GM21528 (cell line): ENCODE data around the gene TRIO.

Experiments used
- ATAC-seq: cut with Tn5 transposase; IDR thresholded peaks from one replicate; pipeline ENCODE4 v1.9.1; 2021; ENCODE audit warnings: mild to moderate bottlenecking, moderate library complexity; ENCODE audit not compliant: unreplicated experiment, low FRiP score

TRIO gene

DNA sequence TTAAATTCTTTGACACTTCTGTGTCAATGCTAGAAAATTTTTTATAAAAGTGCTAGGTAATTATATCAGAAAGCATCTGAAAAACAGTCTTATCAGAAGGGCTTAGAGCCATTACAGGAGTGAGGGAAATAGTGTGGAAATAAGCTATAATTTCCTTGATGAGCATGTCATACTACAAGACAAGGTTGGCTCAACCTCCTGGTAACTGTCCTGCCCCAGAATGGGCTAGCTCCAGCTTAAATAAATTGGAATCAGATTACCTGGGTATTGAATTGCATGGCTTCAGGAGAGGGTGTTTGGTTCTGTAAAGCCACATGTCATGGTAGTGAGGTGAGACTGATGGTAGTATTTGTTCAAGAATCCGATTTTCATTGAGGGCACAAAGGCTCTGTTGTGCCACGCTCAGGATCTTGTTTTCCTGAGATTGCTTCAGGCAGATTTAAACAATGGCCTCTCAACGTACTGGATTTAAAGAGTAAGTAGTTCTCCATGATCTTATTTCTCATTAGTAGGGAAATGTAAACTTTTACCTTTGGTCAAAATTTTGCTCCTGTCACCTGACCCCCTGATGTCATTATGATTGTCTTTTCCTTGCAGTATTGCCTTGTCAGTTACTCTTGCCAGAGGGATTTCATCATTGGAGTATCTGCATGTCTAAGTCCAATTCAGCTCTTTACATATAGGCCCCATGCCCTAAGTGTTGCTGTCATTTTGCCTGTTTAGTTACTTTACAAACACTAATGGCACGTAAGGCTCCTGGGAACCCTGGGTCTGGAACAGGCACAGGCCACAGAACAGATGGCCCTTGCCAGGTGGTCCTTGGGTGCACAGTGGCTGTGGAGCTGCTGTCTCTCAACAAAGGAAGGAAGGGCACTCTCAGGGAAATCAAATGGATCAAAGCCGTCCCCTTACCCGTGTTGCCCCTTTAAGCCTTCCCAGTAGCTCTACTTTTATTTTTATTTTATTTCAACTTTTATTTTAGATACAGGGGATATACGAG, 21.3 kb downstream of the TRIO start:
- no peak for ATAC-seq

GRCh38 chr5:14165375-14166106, 22.4 kb downstream of the TRIO start:
- no peak for ATAC-seq

DNA sequence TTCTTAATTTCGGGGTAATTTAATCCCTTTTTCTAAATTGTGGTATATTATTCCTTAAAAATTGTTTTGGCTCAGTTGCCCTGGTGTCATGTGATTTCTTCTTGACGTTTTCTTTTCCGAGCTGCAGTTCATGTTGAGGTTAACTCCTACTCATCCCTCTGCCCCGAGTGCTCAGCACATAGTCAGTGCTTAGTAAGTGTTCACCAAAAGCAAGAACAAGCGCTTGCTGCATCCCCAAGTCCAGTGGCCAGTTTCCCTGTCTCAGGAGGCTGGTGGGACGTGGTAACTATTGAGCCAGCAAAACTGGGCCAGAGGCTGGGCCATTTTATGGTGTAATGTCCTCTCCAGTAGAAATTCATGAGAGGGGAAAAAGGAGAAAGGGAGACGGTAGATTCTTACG, 23.3 kb downstream of the TRIO start:
- no peak for ATAC-seq

GRCh38 chr5:14167211-14167845, 24.2 kb downstream of the TRIO start:
- ATAC-seq = peak; percentile 26

DNA sequence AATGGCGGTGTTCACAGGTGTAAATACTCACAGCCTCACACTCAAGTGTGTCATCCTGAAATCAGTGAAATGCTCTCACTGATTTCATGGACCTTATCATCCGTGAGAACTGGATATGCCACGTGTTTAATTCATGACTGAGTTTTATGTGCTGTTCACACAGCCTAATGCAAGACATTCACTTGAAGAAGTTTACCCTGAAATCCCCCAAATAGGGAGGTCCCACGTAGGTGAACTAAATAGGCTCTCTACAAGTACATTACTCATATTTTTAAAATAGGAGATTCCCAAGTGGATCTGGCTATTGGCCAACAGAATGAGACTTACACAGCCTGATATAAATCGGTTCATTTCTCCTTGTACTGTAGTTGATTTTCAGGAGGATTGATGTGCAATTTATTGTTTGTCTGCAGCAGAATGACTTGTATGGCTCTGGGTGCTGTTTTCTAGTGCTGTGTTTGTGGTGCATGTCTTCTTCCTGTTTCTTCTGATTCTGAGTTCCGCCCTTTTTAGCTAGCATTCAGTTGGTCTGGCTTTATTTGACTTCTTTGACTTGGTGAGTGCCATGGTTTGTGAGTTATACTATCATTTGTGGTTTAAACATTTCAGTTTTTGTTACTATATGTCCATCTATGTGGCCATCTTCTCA, 25.1 kb downstream of the TRIO start:
- peak; percentile 40 for ATAC-seq

DNA sequence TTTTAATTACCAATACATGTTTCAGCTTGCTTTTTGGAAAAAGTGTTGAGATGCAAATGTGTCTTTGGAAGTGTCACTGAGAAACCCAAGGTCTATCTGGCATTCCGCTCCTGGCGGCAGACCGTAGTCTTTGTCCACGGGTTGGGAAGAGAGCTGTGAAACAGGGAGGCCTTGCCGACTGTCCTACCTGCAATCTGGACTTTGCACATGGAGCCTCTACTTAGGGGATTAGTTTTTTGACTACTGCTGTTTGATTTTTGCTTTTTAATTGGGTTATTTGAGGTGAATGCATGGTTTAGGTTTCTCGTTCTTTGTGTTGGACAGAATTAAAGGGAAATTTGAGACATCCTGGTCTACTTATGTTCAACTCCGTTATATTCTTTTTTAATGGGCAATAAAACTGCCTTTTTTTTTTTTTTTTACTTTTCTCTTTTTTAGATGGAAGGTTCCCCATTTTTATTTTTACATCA, 25.7 kb downstream of the TRIO start:
- ATAC-seq = no peak

DNA sequence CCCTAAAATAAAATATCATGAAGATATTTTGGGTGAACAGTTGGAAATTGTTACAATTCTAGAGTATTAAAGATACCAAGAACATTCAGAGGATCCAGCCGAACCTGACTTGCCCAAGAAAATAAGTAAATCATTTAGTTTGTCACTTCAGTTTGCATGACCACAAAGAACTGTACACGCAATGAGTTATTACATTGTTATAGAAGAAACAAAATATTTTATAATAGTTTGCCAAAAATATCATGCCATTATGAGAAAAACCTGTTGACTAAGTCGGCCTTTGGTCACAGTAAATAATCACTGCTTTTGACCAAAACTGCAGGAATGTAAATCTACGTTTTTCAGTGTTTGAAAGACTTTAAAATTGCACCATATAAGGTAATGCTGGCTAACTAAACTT, 27.9 kb downstream of the TRIO start:
- ATAC-seq = no peak

GRCh38 chr5:14171621-14172020, 28.5 kb downstream of the TRIO start:
- no peak for ATAC-seq

- peak; percentile 57 for ATAC-seq
Observed at GRCh38 chr5:14172149-14172795, 29.1 kb downstream of the TRIO start.

DNA sequence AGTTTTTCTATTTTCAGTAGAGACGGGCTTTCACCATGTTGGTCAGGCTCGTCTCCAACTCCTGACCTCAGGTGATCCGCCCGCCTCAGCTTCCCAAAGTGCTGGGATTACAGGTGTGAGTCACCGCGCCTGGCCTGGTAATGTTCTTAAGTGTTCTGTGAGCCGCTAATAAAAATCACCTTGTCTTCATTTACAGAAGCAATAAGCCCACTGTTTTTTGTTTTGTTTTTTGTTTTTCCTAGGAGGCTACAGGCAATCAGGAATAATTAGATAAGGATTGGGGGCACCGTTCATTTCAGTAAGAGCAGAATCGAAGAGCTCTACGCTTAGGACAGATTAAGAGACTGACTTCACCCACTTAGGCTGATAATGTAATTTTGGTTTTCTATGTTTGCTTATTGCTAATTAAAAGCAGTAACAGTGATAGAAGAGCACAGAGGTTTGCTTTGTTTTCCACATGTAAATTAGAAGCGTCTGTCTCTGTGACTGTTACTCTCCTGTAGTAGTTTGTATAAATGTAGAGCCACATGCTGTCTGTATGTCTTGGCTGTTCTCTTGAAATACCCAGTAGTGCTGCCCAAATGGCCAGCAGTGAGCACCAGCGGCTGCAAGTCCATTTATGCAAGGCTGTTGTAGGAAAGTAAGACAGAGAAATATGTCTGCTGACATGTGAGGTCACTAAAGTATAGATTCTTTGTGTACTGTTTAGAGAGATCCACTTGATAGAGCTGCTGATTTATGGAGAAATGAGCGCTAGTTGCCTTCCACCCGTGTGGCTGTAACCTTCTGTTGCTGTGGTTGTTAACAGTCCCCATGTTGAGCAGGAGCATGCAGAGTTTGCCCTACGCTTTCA, 30.5 kb downstream of the TRIO start:
- ATAC-seq = no peak

DNA sequence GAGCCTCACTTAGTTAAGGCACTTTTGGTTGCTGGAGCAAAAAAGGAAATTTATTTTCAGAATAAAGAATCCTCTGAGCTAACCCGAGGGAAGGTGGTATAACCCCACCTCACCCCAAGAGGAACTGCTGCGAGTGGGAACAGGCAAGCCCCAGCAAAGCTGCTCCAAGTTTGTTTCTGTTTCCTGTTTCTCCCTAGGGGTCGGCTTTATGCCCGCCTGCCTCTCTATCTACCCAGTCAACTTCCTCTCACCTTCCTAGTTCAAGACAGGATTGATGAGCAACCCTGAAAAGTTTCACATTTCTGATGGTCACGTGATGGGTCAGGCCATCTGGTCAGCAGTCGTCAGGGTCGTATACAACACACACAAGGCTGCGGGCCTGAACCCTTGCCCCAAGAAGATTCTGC, 31.1 kb downstream of the TRIO start:
- ATAC-seq = no peak

GRCh38 chr5:14175381-14175780, 32.2 kb downstream of the TRIO start:
- ATAC-seq = no peak

- ATAC-seq = no peak
Observed at GRCh38 chr5:14176888-14177287, 33.7 kb downstream of the TRIO start.

DNA sequence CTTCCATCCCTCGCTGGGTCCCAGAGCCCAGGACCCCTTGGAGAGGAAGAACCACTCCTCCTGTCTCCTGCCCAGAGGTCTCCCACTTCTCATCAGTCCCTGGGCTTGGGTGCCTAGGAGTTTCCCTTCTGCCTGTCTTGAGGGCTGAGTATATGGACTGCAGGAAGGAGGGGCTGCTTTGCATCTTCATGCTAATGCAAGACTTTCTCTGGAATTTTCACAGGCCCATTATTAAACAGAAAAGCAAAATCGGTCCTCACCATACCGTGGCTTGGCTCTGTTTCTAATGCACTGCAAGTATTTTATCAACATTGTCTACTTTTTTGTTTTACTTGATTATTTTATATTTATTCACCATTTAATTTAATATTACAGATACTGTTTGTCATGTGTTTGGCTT, 34.5 kb downstream of the TRIO start:
- no peak for ATAC-seq

DNA sequence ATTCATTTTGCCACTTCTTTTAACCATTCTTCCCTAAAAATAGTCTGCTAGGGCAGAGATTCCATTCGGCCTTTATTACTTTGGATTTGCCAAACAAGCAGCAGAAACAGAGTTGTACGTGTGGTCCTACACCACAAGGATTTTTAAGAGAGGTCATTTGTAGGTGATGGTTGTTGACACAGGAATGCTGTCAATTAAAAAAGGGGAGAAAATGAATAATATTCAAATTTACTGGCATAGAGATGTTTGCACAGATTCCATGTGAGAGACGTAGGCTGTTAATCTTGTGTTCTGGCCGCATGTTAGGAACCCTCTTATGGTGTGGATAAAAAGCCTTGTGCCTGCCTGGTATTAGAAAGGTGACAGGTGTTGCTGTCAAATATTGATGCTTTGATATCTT, 34.9 kb downstream of the TRIO start:
- no peak for ATAC-seq

DNA sequence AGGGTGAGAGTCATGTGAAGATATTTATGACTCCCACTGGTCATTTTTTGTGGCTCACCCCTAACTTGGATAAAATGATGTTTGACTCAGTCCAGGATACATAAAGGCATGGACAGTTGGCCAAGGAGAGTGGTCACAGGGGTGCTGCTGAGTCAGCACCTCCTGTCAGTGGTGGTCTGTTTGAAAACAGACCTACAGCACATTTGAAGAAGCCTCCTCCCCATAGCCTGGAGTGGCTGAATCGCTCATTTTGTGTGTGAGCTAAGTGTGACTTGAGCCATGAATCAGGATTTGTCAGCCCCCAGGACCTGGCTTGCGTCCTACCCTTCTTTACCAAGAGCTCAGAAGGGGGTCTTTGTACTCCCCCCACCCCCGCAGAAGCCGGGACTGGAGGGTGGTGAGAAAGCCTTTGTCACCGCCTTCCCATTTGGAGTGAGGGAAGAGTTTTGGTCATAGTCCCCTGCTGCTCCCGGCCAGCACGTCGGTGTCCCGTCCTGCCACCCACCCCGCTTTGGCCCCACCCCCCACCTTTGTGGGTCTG, 35.6 kb downstream of the TRIO start:
- ATAC-seq = no peak

GRCh38 chr5:14179446-14179845, 36.3 kb downstream of the TRIO start:
- ATAC-seq = no peak

GRCh38 chr5:14180437-14180836, 37.3 kb downstream of the TRIO start:
- ATAC-seq = no peak
